ENCODE measurements around the gene FSHR.

The FSHR gene

DNA sequence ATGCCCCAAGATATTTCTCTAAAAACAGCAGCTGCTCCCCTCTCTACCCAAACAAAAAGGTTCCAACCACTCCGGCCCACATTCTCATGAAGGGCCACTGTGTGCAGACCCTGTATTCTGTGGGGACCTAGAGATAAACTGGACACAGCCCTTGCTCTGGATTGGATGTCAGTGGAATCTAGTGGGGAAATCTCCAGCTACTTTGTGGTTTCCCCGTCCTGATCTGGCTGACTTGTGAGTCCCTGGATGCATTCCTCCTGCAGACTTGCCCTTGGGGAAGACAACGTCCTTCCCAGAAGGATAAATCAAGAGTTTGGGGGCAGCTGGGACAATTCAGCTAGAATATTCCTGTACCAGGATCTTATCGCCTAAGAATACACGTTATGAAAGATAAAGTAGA is 151.1 kb downstream of the FSHR start:
- ATAC-seq = no peak
- TF ChIP-seq SNAI2 (CRISPR knock-in tag; IDR thresholded peaks at IDR 0.05) = no peak
- TF ChIP-seq ZNF70 (CRISPR knock-in tag; IDR thresholded peaks at IDR 0.05) = no peak
- TF ChIP-seq GLIS3 (CRISPR knock-in tag; IDR thresholded peaks at IDR 0.05) = no peak
- no peak for TF ChIP-seq ZFP30 (CRISPR knock-in tag; IDR thresholded peaks at IDR 0.05)
- no peak for TF ChIP-seq TCF4 (CRISPR knock-in tag; IDR thresholded peaks at IDR 0.05; ENCODE audit: borderline replicate concordance)
- no peak for TF ChIP-seq CSDC2 (CRISPR knock-in tag; IDR thresholded peaks at IDR 0.05)
- no peak for TF ChIP-seq ARNTL (CRISPR knock-in tag; IDR thresholded peaks at IDR 0.05; ENCODE audit: borderline replicate concordance, low read depth)
- TF ChIP-seq, protein P1, sequence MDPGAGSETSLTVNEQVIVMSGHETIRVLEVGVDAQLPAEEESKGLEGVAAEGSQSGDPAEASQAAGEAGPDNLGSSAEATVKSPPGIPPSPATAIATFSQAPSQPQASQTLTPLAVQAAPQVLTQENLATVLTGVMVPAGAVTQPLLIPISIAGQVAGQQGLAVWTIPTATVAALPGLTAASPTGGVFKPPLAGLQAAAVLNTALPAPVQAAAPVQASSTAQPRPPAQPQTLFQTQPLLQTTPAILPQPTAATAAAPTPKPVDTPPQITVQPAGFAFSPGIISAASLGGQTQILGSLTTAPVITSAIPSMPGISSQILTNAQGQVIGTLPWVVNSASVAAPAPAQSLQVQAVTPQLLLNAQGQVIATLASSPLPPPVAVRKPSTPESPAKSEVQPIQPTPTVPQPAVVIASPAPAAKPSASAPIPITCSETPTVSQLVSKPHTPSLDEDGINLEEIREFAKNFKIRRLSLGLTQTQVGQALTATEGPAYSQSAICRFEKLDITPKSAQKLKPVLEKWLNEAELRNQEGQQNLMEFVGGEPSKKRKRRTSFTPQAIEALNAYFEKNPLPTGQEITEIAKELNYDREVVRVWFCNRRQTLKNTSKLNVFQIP (CRISPR knock-in tag; IDR thresholded peaks at IDR 0.05; ENCODE audit: borderline replicate concordance, low read depth) = no peak
- TF ChIP-seq, protein P2, sequence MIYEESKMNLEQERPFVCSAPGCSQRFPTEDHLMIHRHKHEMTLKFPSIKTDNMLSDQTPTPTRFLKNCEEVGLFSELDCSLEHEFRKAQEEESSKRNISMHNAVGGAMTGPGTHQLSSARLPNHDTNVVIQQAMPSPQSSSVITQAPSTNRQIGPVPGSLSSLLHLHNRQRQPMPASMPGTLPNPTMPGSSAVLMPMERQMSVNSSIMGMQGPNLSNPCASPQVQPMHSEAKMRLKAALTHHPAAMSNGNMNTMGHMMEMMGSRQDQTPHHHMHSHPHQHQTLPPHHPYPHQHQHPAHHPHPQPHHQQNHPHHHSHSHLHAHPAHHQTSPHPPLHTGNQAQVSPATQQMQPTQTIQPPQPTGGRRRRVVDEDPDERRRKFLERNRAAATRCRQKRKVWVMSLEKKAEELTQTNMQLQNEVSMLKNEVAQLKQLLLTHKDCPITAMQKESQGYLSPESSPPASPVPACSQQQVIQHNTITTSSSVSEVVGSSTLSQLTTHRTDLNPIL (CRISPR knock-in tag; IDR thresholded peaks at IDR 0.05; ENCODE audit: low read depth) = no peak
- TF ChIP-seq ZNF565 (CRISPR knock-in tag; conservative IDR thresholded peaks at IDR 0.05; ENCODE audit: low read depth) = no peak

GRCh38 chr2:49002750-49003149 is 151.6 kb downstream of the FSHR start:
- TF ChIP-seq, protein P3, sequence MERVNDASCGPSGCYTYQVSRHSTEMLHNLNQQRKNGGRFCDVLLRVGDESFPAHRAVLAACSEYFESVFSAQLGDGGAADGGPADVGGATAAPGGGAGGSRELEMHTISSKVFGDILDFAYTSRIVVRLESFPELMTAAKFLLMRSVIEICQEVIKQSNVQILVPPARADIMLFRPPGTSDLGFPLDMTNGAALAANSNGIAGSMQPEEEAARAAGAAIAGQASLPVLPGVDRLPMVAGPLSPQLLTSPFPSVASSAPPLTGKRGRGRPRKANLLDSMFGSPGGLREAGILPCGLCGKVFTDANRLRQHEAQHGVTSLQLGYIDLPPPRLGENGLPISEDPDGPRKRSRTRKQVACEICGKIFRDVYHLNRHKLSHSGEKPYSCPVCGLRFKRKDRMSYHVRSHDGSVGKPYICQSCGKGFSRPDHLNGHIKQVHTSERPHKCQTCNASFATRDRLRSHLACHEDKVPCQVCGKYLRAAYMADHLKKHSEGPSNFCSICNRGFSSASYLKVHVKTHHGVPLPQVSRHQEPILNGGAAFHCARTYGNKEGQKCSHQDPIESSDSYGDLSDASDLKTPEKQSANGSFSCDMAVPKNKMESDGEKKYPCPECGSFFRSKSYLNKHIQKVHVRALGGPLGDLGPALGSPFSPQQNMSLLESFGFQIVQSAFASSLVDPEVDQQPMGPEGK (CRISPR knock-in tag; IDR thresholded peaks at IDR 0.05; ENCODE audit: borderline replicate concordance) = no peak
- TF ChIP-seq BACH2 (CRISPR knock-in tag; IDR thresholded peaks at IDR 0.05; ENCODE audit: borderline replicate concordance) (no peak), ESRRG (CRISPR knock-in tag; IDR thresholded peaks at IDR 0.05) (no peak), GLIS3 (CRISPR knock-in tag; IDR thresholded peaks at IDR 0.05) (no peak), ZNF8 (CRISPR knock-in tag; IDR thresholded peaks at IDR 0.05) (no peak), OSR1 (CRISPR knock-in tag; IDR thresholded peaks at IDR 0.05) (no peak), TSHZ2 (CRISPR knock-in tag; IDR thresholded peaks at IDR 0.05) (no peak), PPARA (CRISPR knock-in tag; IDR thresholded peaks at IDR 0.05; ENCODE audit: borderline replicate concordance) (no peak), SNAI2 (CRISPR knock-in tag; IDR thresholded peaks at IDR 0.05) (no peak), TCF4 (CRISPR knock-in tag; IDR thresholded peaks at IDR 0.05; ENCODE audit: borderline replicate concordance) (no peak), ISL1 (CRISPR knock-in tag; IDR thresholded peaks at IDR 0.05) (no peak), ZNF565 (CRISPR knock-in tag; conservative IDR thresholded peaks at IDR 0.05; ENCODE audit: low read depth) (no peak)
- ATAC-seq = no peak

- ATAC-seq = no peak
- TF ChIP-seq, protein P3 (CRISPR knock-in tag; IDR thresholded peaks at IDR 0.05; ENCODE audit: borderline replicate concordance) = no peak
Observed at GRCh38 chr2:49000695-49001094, 153.6 kb downstream of the FSHR start.

DNA sequence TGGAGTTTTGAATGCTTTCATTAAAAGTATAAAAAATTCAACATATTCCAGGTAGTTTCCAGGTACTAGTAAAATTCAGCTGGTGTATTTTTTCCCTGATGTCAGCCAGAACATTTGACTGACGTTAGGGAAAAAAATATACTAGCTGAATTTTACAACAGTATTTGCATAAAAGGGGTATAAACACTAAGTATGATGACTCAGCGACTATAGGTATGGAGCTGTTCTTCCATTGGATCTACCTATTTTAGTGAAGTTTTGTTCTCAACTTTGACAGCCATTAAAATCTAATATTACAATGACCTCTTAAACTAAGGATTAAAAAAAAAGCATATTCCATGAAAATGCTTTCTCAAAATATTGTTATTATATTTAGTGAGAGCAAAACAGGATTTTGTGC is 155.9 kb downstream of the FSHR start:
- no peak for ATAC-seq
- TF ChIP-seq CSDC2 (CRISPR knock-in tag; IDR thresholded peaks at IDR 0.05) (no peak), BACH2 (CRISPR knock-in tag; IDR thresholded peaks at IDR 0.05; ENCODE audit: borderline replicate concordance) (no peak), TCF4 (CRISPR knock-in tag; IDR thresholded peaks at IDR 0.05; ENCODE audit: borderline replicate concordance) (no peak), ISL1 (CRISPR knock-in tag; IDR thresholded peaks at IDR 0.05) (no peak)
- TF ChIP-seq, protein P2 (CRISPR knock-in tag; IDR thresholded peaks at IDR 0.05; ENCODE audit: low read depth) = no peak
- TF ChIP-seq, protein P1 (CRISPR knock-in tag; IDR thresholded peaks at IDR 0.05; ENCODE audit: borderline replicate concordance, low read depth) = no peak

All from SK-N-SH treated with all-trans-retinoic acid at 6 μM for 48 hours (cell line).